Ascending aorta (tissue), 2 donors: Measurements from ENCODE around the gene KIR3DL1. TPM values are rescaled to one million over a fixed set of nuclear protein-coding genes. Genes with fewer than 3 reads are reported as not detected.

Experiments used
- DNase-seq, 2 donors: peaks; one replicate each; pipeline ENCODE4 v3.0.0-alpha.2; 2019; ENCODE audit warnings: low spot score in 2 of 2
- H3K27ac ChIP-seq, 2 donors: fragments of 200-600 bp; sonication (generic); one replicate each; pipeline ENCODE4 v1.5.1; 2016 to 2017; ENCODE audit warnings: mild to moderate bottlenecking in 1 of 2
- H3K27me3 ChIP-seq: fragments of 200-600 bp; sonication (generic); one replicate; pipeline ENCODE4 v1.5.1; 2017
- H3K36me3 ChIP-seq, 2 donors: fragments of 200-600 bp; sonication (generic); one replicate each; pipeline ENCODE4 v1.5.1; 2016
- H3K4me1 ChIP-seq, 2 donors: fragments of 200-600 bp; sonication (generic); one replicate each; pipeline ENCODE4 v1.5.1; 2016 to 2017; ENCODE audit warnings: mild to moderate bottlenecking in 1 of 2
- H3K4me3 ChIP-seq, 2 donors: fragments of 200-600 bp; sonication (generic); one replicate each; pipeline ENCODE4 v1.5.1; 2016 to 2017; ENCODE audit warnings: mild to moderate bottlenecking in 1 of 2
- H3K9me3 ChIP-seq, 2 donors: fragments of 200-600 bp; sonication (generic); one replicate each; pipeline ENCODE4 v1.5.1; 2016
- intact Hi-C: fragments of 100-400 bp; cut with DNase I; formaldehyde crosslinking; loops from one replicate; pipeline ENCODE4 v1.15.1; 2023
- total RNA-seq: library from RNA; depleted of rRNA; stranded (reverse); fragments of >200 nt; gene quantifications from one replicate; pipeline ENCODE4 v1.1.0, GENCODE V29; 2016
- TF ChIP-seq, protein P1 (sequence below), 3 experiments: fragments of 200-600 bp in 2 of 3; fragments of 450-650 bp in 1 of 3; sonication (generic) in 2 of 3; IDR thresholded peaks; one replicate each; pipeline ENCODE4 v1.5.1; 2016 to 2019; ENCODE audit warnings: antibody characterized with exemption in 3 of 3, mild to moderate bottlenecking in 1 of 3, moderate library complexity in 1 of 3

KIR3DL1 gene
- total RNA-seq, 1 donor from 2014 or later = not detected

- intact Hi-C loops = no loop called here
- TF ChIP-seq, protein P1, sequence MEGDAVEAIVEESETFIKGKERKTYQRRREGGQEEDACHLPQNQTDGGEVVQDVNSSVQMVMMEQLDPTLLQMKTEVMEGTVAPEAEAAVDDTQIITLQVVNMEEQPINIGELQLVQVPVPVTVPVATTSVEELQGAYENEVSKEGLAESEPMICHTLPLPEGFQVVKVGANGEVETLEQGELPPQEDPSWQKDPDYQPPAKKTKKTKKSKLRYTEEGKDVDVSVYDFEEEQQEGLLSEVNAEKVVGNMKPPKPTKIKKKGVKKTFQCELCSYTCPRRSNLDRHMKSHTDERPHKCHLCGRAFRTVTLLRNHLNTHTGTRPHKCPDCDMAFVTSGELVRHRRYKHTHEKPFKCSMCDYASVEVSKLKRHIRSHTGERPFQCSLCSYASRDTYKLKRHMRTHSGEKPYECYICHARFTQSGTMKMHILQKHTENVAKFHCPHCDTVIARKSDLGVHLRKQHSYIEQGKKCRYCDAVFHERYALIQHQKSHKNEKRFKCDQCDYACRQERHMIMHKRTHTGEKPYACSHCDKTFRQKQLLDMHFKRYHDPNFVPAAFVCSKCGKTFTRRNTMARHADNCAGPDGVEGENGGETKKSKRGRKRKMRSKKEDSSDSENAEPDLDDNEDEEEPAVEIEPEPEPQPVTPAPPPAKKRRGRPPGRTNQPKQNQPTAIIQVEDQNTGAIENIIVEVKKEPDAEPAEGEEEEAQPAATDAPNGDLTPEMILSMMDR (IDR thresholded peaks at IDR 0.05) = no peak
- Histone ChIP-seq H3K4me3 (no peak overlapping the region), H3K27ac (no peak overlapping the region), H3K4me1 (no peaks in the 10 kb centered on the region), H3K27me3 (no peaks in the 10 kb centered on the region), H3K9me3 (no peaks in the 10 kb centered on the region), H3K36me3 (no peaks in the 10 kb centered on the region)
- no peak for DNase-seq
Observed at GRCh38 chr19:54871696-54872095, 55.4 kb downstream of the KIR3DL1 start.

GRCh38 chr19:54873990-54874389 is 57.7 kb downstream of the KIR3DL1 start, which contains the start of gene FCAR:
FCAR (plus strand) TSS chr19:54874235; CDS start chr19:54874290, 55 bp downstream.
- no peaks in the 10 kb centered on the region for H3K36me3 ChIP-seq
- no peaks in the 10 kb centered on the region for H3K27me3 ChIP-seq
- intact Hi-C loops = no loop called here
- H3K4me1 ChIP-seq = no peaks in the 10 kb centered on the region
- H3K4me3 ChIP-seq = no peak within 1 kb of the TSS
- no peaks in the 10 kb centered on the region for H3K9me3 ChIP-seq
- DNase-seq = no peak
- H3K27ac ChIP-seq = no peak within 1 kb of the TSS
- TF ChIP-seq, protein P1 (IDR thresholded peaks at IDR 0.05) = no peak

DNA sequence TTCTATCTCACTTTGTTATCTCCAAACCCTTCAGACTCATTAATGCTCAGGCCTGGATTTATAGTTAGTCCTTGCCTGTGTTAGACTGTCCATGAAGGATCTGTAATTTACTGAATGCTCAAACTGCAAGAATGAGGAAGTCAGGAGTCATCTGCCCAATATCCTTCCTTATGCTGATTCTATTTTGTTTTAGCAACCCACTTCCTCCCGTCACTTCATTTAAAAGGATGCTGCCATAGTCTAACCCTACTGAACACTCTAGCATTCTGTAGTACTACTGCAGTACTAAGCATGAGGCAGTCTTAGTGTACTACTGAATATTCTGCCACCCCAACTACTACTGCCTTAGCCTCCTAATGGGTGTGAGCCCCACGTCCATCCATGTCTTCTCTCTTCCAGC is 59.2 kb downstream of the KIR3DL1 start:
- no peak for DNase-seq
- Histone ChIP-seq H3K36me3 (no peaks in the 10 kb centered on the region), H3K27ac (no peak overlapping the region), H3K4me3 (no peak overlapping the region), H3K4me1 (no peaks in the 10 kb centered on the region), H3K9me3 (no peaks in the 10 kb centered on the region), H3K27me3 (no peaks in the 10 kb centered on the region)
- TF ChIP-seq, protein P1 (IDR thresholded peaks at IDR 0.05) = no peak
- intact Hi-C loops = no loop called here

DNA sequence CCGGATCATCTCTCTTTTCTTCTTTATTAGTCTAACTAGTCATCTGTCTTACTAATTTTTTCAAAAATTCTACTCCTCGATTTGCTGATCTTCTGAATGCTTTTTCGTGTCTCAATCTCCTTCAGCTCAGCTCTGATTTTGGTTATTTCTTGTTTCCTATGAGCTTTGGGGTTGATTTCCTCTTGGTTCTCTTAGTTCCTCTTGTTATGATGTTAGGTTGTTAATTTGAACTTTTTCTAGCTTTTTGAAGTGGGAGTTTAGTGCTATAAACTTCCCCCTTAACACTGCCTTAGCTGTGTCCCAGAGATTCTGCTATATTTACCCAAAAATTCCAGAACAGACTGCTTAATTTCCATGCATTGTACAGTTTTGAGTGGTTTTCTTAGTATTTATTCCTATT is 61.2 kb downstream of the KIR3DL1 start:
- intact Hi-C loops = no loop called here
- TF ChIP-seq, protein P1 (IDR thresholded peaks at IDR 0.05) = no peak
- H3K4me1 ChIP-seq = no peaks in the 10 kb centered on the region
- no peaks in the 10 kb centered on the region for H3K9me3 ChIP-seq
- DNase-seq = no peak
- no peaks in the 10 kb centered on the region for H3K36me3 ChIP-seq
- H3K4me3 ChIP-seq = no peak overlapping the region
- H3K27me3 ChIP-seq = no peaks in the 10 kb centered on the region
- H3K27ac ChIP-seq = no peak overlapping the region

Other genes starting within 250 kb of the KIR3DL1 start
- gene LILRA2, start 242.7 kb upstream of the KIR3DL1 start, total RNA-seq = not detected
- not detected for gene LILRA1, start 222.8 kb upstream of the KIR3DL1 start, total RNA-seq
- gene LILRB1, start 186.0 kb upstream of the KIR3DL1 start, total RNA-seq = 2.7 TPM
- gene LILRB4, start 153.5 kb upstream of the KIR3DL1 start, total RNA-seq = 0.64 TPM
- not detected for gene KIR3DL3, start 92.0 kb upstream of the KIR3DL1 start, total RNA-seq
- not detected for gene KIR2DL3, start 78.0 kb upstream of the KIR3DL1 start, total RNA-seq
- not detected for gene KIR2DL1, start 46.7 kb upstream of the KIR3DL1 start, total RNA-seq
- not detected for gene KIR2DL4, start 12.9 kb upstream of the KIR3DL1 start, total RNA-seq
- not detected for gene KIR2DS4, start 16.2 kb downstream of the KIR3DL1 start, total RNA-seq
- gene KIR3DL2, start 34.0 kb downstream of the KIR3DL1 start, total RNA-seq = not detected
- not detected for gene FCAR, start 57.8 kb downstream of the KIR3DL1 start, total RNA-seq
- not detected for gene NCR1, start 89.7 kb downstream of the KIR3DL1 start, total RNA-seq
- not detected for gene NLRP7, start 131.1 kb downstream of the KIR3DL1 start, total RNA-seq
- not detected for gene NLRP2, start 149.9 kb downstream of the KIR3DL1 start, total RNA-seq
- not detected for gene GP6, start 221.8 kb downstream of the KIR3DL1 start, total RNA-seq
- 12.1 TPM for gene RDH13, start 246.7 kb downstream of the KIR3DL1 start, total RNA-seq